ENCODE results near the gene FAM117B. TPM values are rescaled to one million over a fixed set of nuclear protein-coding genes. Genes with fewer than 3 reads are reported as not detected.
"Not testable (repeated sequence)": the region's sequence is repeated elsewhere in the genome, so short reads cannot be mapped to it uniquely, and the experiment has no call there.

Gene FAM117B
- total RNA-seq, 1 donor from 2014 or later: 2.1 TPM

GRCh38 chr2:202671317-202672035, 36.7 kb downstream of the FAM117B start:
- Histone ChIP-seq H3K9ac (ENCODE audit: low read depth in 1 of 3, low read length in 3 of 3) (no peak overlapping the region), H3K27ac (ENCODE audit: low read depth, low read length) (no peak overlapping the region), H3K4me1 (ENCODE audit: control insufficient read depth in 3 of 3, insufficient read depth in 3 of 3, low read length in 3 of 3) (peaks cover 0 to 4% (median 0%) of the 10 kb centered on the region in 3 donors), H3K27me3 (ENCODE audit: control insufficient read depth in 3 of 3, insufficient read depth in 3 of 3, low read length in 3 of 3) (no peaks in the 10 kb centered on the region), H3K36me3 (ENCODE audit: control insufficient read depth in 3 of 3, insufficient read depth in 3 of 3, low read length in 3 of 3) (no peaks in the 10 kb centered on the region), H3K4me3 (ENCODE audit: low read length in 3 of 3) (no peak overlapping the region), H3K9me3 (ENCODE audit: control insufficient read depth in 3 of 3, low read length in 3 of 3) (no peaks in the 10 kb centered on the region)

- H3K27ac ChIP-seq (ENCODE audit: low read depth, low read length); H3K27me3 ChIP-seq (ENCODE audit: control insufficient read depth in 3 of 3, insufficient read depth in 3 of 3, low read length in 3 of 3); H3K4me3 ChIP-seq (ENCODE audit: low read length in 3 of 3); H3K9ac ChIP-seq (ENCODE audit: low read depth in 1 of 3, low read length in 3 of 3); H3K36me3 ChIP-seq (ENCODE audit: control insufficient read depth in 3 of 3, insufficient read depth in 3 of 3, low read length in 3 of 3); H3K9me3 ChIP-seq (ENCODE audit: control insufficient read depth in 3 of 3, low read length in 3 of 3); H3K4me1 ChIP-seq (ENCODE audit: control insufficient read depth in 3 of 3, insufficient read depth in 3 of 3, low read length in 3 of 3): not testable (repeated sequence)
These were observed 40.3 kb downstream of the FAM117B start for GRCh38 chr2:202675097-202675496.

- Histone ChIP-seq H3K4me1 (ENCODE audit: control insufficient read depth in 3 of 3, insufficient read depth in 3 of 3, low read length in 3 of 3) (no peaks in the 10 kb centered on the region), H3K36me3 (ENCODE audit: control insufficient read depth in 3 of 3, insufficient read depth in 3 of 3, low read length in 3 of 3) (no peaks in the 10 kb centered on the region), H3K4me3 (ENCODE audit: low read length in 3 of 3) (no peak overlapping the region), H3K9me3 (ENCODE audit: control insufficient read depth in 3 of 3, low read length in 3 of 3) (no peaks in the 10 kb centered on the region), H3K9ac (ENCODE audit: low read depth in 1 of 3, low read length in 3 of 3) (no peak overlapping the region), H3K27ac (ENCODE audit: low read depth, low read length) (no peak overlapping the region), H3K27me3 (ENCODE audit: control insufficient read depth in 3 of 3, insufficient read depth in 3 of 3, low read length in 3 of 3) (no peaks in the 10 kb centered on the region)
These were observed 45.2 kb downstream of the FAM117B start for GRCh38 chr2:202679980-202680379.

GRCh38 chr2:202680512-202680911, 45.7 kb downstream of the FAM117B start:
- Histone ChIP-seq H3K4me3 (ENCODE audit: low read length in 3 of 3) (no peak overlapping the region), H3K9ac (ENCODE audit: low read depth in 1 of 3, low read length in 3 of 3) (no peak overlapping the region), H3K27me3 (ENCODE audit: control insufficient read depth in 3 of 3, insufficient read depth in 3 of 3, low read length in 3 of 3) (no peaks in the 10 kb centered on the region), H3K27ac (ENCODE audit: low read depth, low read length) (no peak overlapping the region), H3K4me1 (ENCODE audit: control insufficient read depth in 3 of 3, insufficient read depth in 3 of 3, low read length in 3 of 3) (no peaks in the 10 kb centered on the region), H3K9me3 (ENCODE audit: control insufficient read depth in 3 of 3, low read length in 3 of 3) (no peaks in the 10 kb centered on the region), H3K36me3 (ENCODE audit: control insufficient read depth in 3 of 3, insufficient read depth in 3 of 3, low read length in 3 of 3) (no peaks in the 10 kb centered on the region)

GRCh38 chr2:202681688-202682205, 47.0 kb downstream of the FAM117B start:
- H3K4me1 ChIP-seq (ENCODE audit: control insufficient read depth in 3 of 3, insufficient read depth in 3 of 3, low read length in 3 of 3): no peaks in the 10 kb centered on the region
- H3K4me3 ChIP-seq (ENCODE audit: low read length in 3 of 3): no peak overlapping the region
- H3K36me3 ChIP-seq (ENCODE audit: control insufficient read depth in 3 of 3, insufficient read depth in 3 of 3, low read length in 3 of 3): no peaks in the 10 kb centered on the region
- no peaks in the 10 kb centered on the region for H3K27me3 ChIP-seq (ENCODE audit: control insufficient read depth in 3 of 3, insufficient read depth in 3 of 3, low read length in 3 of 3)
- H3K9me3 ChIP-seq (ENCODE audit: control insufficient read depth in 3 of 3, low read length in 3 of 3): no peaks in the 10 kb centered on the region
- H3K27ac ChIP-seq (ENCODE audit: low read depth, low read length): no peak overlapping the region
- H3K9ac ChIP-seq (ENCODE audit: low read depth in 1 of 3, low read length in 3 of 3): no peak overlapping the region

GRCh38 chr2:202682274-202682673, 47.5 kb downstream of the FAM117B start:
- Histone ChIP-seq H3K36me3 (ENCODE audit: control insufficient read depth in 3 of 3, insufficient read depth in 3 of 3, low read length in 3 of 3) (no peaks in the 10 kb centered on the region), H3K4me1 (ENCODE audit: control insufficient read depth in 3 of 3, insufficient read depth in 3 of 3, low read length in 3 of 3) (no peaks in the 10 kb centered on the region), H3K9ac (ENCODE audit: low read depth in 1 of 3, low read length in 3 of 3) (no peak overlapping the region), H3K9me3 (ENCODE audit: control insufficient read depth in 3 of 3, low read length in 3 of 3) (no peaks in the 10 kb centered on the region), H3K27me3 (ENCODE audit: control insufficient read depth in 3 of 3, insufficient read depth in 3 of 3, low read length in 3 of 3) (no peaks in the 10 kb centered on the region), H3K4me3 (ENCODE audit: low read length in 3 of 3) (no peak overlapping the region), H3K27ac (ENCODE audit: low read depth, low read length) (no peak overlapping the region)

- Histone ChIP-seq H3K4me3 (ENCODE audit: low read length in 3 of 3) (no peak overlapping the region), H3K27me3 (ENCODE audit: control insufficient read depth in 3 of 3, insufficient read depth in 3 of 3, low read length in 3 of 3) (no peaks in the 10 kb centered on the region), H3K27ac (ENCODE audit: low read depth, low read length) (no peak overlapping the region), H3K9ac (ENCODE audit: low read depth in 1 of 3, low read length in 3 of 3) (no peak overlapping the region), H3K9me3 (ENCODE audit: control insufficient read depth in 3 of 3, low read length in 3 of 3) (no peaks in the 10 kb centered on the region), H3K4me1 (ENCODE audit: control insufficient read depth in 3 of 3, insufficient read depth in 3 of 3, low read length in 3 of 3) (no peaks in the 10 kb centered on the region), H3K36me3 (ENCODE audit: control insufficient read depth in 3 of 3, insufficient read depth in 3 of 3, low read length in 3 of 3) (no peaks in the 10 kb centered on the region)
These were observed 52.5 kb downstream of the FAM117B start for GRCh38 chr2:202687276-202687675.

GRCh38 chr2:202689459-202689858, 54.7 kb downstream of the FAM117B start:
- H3K9ac ChIP-seq (ENCODE audit: low read depth in 1 of 3, low read length in 3 of 3): no peak overlapping the region
- H3K4me3 ChIP-seq (ENCODE audit: low read length in 3 of 3): no peak overlapping the region

GRCh38 chr2:202689898-202690297, 55.1 kb downstream of the FAM117B start:
- Histone ChIP-seq H3K4me3 (ENCODE audit: low read length in 3 of 3) (no peak overlapping the region), H3K27ac (ENCODE audit: low read depth, low read length) (no peak overlapping the region), H3K27me3 (ENCODE audit: control insufficient read depth in 3 of 3, insufficient read depth in 3 of 3, low read length in 3 of 3) (no peaks in the 10 kb centered on the region), H3K4me1 (ENCODE audit: control insufficient read depth in 3 of 3, insufficient read depth in 3 of 3, low read length in 3 of 3) (no peaks in the 10 kb centered on the region), H3K9ac (ENCODE audit: low read depth in 1 of 3, low read length in 3 of 3) (no peak overlapping the region), H3K9me3 (ENCODE audit: control insufficient read depth in 3 of 3, low read length in 3 of 3) (no peaks in the 10 kb centered on the region), H3K36me3 (ENCODE audit: control insufficient read depth in 3 of 3, insufficient read depth in 3 of 3, low read length in 3 of 3) (no peaks in the 10 kb centered on the region)

More at GRCh38 chr2:202689459-202689858, 54.7 kb downstream of the FAM117B start:
- H3K27ac ChIP-seq (ENCODE audit: low read depth, low read length): no peak overlapping the region
- no peaks in the 10 kb centered on the region for H3K27me3 ChIP-seq (ENCODE audit: control insufficient read depth in 3 of 3, insufficient read depth in 3 of 3, low read length in 3 of 3)
- no peaks in the 10 kb centered on the region for H3K36me3 ChIP-seq (ENCODE audit: control insufficient read depth in 3 of 3, insufficient read depth in 3 of 3, low read length in 3 of 3)
- H3K9me3 ChIP-seq (ENCODE audit: control insufficient read depth in 3 of 3, low read length in 3 of 3): no peaks in the 10 kb centered on the region
- H3K4me1 ChIP-seq (ENCODE audit: control insufficient read depth in 3 of 3, insufficient read depth in 3 of 3, low read length in 3 of 3): no peaks in the 10 kb centered on the region

GRCh38 chr2:202690321-202690900, 55.6 kb downstream of the FAM117B start:
- no peaks in the 10 kb centered on the region for H3K36me3 ChIP-seq (ENCODE audit: control insufficient read depth in 3 of 3, insufficient read depth in 3 of 3, low read length in 3 of 3)
- H3K27me3 ChIP-seq (ENCODE audit: control insufficient read depth in 3 of 3, insufficient read depth in 3 of 3, low read length in 3 of 3): no peaks in the 10 kb centered on the region
- no peaks in the 10 kb centered on the region for H3K9me3 ChIP-seq (ENCODE audit: control insufficient read depth in 3 of 3, low read length in 3 of 3)
- no peaks in the 10 kb centered on the region for H3K4me1 ChIP-seq (ENCODE audit: control insufficient read depth in 3 of 3, insufficient read depth in 3 of 3, low read length in 3 of 3)
- no peak overlapping the region for H3K4me3 ChIP-seq (ENCODE audit: low read length in 3 of 3)
- no peak overlapping the region for H3K27ac ChIP-seq (ENCODE audit: low read depth, low read length)
- H3K9ac ChIP-seq (ENCODE audit: low read depth in 1 of 3, low read length in 3 of 3): no peak overlapping the region

Measured in skeletal muscle tissue (tissue), 4 donors.